ENCODE measurements around the gene SST. TPM values are rescaled to one million over a fixed set of nuclear protein-coding genes. Genes with fewer than 3 reads are reported as not detected.

The SST gene
- total and polyA plus RNA-seq, 2 of the 13 experiments (the other 11 are each of a cell fraction or from before 2014, with no cell fraction given) = not detected

GRCh38 chr3:187669675-187670504 lies at the start of gene SST (continued):
- TF ChIP-seq ZNF512B (CRISPR knock-in tag; IDR thresholded peaks at IDR 0.05; ENCODE audit: borderline replicate concordance) = no peak
- TF ChIP-seq NFE2 (CRISPR knock-in tag; IDR thresholded peaks at IDR 0.05) = peak; percentile 61; the same call in 1 of the 2 replicates
- TF ChIP-seq NFKBIZ (CRISPR knock-in tag; IDR thresholded peaks at IDR 0.05) = peak; percentile 98
- TF ChIP-seq EZH2 (conservative IDR thresholded peaks at IDR 0.05; ENCODE audit: low read depth, low read length) = no peak
- peak; percentile 93; the same call in 1 of the 2 replicates for TF ChIP-seq FOXK1 (CRISPR knock-in tag; IDR thresholded peaks at IDR 0.05; ENCODE audit: borderline replicate concordance, low read depth)
- no peak for TF ChIP-seq CHD2 (IDR thresholded peaks at IDR 0.05; ENCODE audit: low read depth, low read length)
- TF ChIP-seq ATF3 (CRISPR knock-in tag; IDR thresholded peaks at IDR 0.05) = peak; percentile 94
- peak; percentile 77; the same call in 1 of the 2 replicates for TF ChIP-seq ZIK1 (CRISPR knock-in tag; IDR thresholded peaks at IDR 0.05; ENCODE audit: borderline replicate concordance, low read depth)
- TF ChIP-seq IKZF5 (CRISPR knock-in tag; IDR thresholded peaks at IDR 0.05) = peak; percentile 95; the same call in 1 of the 2 replicates
- peak; percentile 99 for TF ChIP-seq ZNF124 (CRISPR knock-in tag; IDR thresholded peaks at IDR 0.05)
- no peak for TF ChIP-seq MBNL3 (CRISPR knock-in tag; conservative IDR thresholded peaks at IDR 0.05)
- TF ChIP-seq MTF1 (CRISPR knock-in tag; IDR thresholded peaks at IDR 0.05) = peak; percentile 97
- no peak for TF ChIP-seq MATR3 (CRISPR knock-in tag; IDR thresholded peaks at IDR 0.05)
- TF ChIP-seq PHF20 (CRISPR knock-in tag; IDR thresholded peaks at IDR 0.05) = peak; percentile 59
- no peak for TF ChIP-seq RFX1 (IDR thresholded peaks at IDR 0.05)
- 0 out of 2 replicates have a peak, but pooled peaks have one; percentile 84 for TF ChIP-seq KLF13 (CRISPR knock-in tag; IDR thresholded peaks at IDR 0.05)
- TF ChIP-seq ARID2 (CRISPR knock-in tag; IDR thresholded peaks at IDR 0.05; ENCODE audit: borderline replicate concordance) = 0 out of 2 replicates have a peak, but pooled peaks have one; percentile 51
- no peak for TF ChIP-seq CREM (IDR thresholded peaks at IDR 0.05)
- peak; percentile 73 for TF ChIP-seq CREM (CRISPR knock-in tag; IDR thresholded peaks at IDR 0.05)
- TF ChIP-seq HCFC1 (IDR thresholded peaks at IDR 0.05; ENCODE audit: low read depth, low read length) = no peak
- TF ChIP-seq MLX (CRISPR knock-in tag; IDR thresholded peaks at IDR 0.05) = peak; percentile 50; the same call in 1 of the 2 replicates
- no peak for TF ChIP-seq ZNF207 (IDR thresholded peaks at IDR 0.05; ENCODE audit: borderline replicate concordance)
- no peak for TF ChIP-seq TAF15 (IDR thresholded peaks at IDR 0.05; ENCODE audit: low read depth, low read length, poor library complexity, severe bottlenecking)
- peak; percentile 99 for TF ChIP-seq ZBTB49 (CRISPR knock-in tag; IDR thresholded peaks at IDR 0.05; ENCODE audit: borderline replicate concordance)

Measured in HepG2 (cell line).